ENCODE measurements around the gene XXYLT1. TPM values are rescaled to one million over a fixed set of nuclear protein-coding genes. Genes with fewer than 3 reads are reported as not detected.

Gene XXYLT1, protein sequence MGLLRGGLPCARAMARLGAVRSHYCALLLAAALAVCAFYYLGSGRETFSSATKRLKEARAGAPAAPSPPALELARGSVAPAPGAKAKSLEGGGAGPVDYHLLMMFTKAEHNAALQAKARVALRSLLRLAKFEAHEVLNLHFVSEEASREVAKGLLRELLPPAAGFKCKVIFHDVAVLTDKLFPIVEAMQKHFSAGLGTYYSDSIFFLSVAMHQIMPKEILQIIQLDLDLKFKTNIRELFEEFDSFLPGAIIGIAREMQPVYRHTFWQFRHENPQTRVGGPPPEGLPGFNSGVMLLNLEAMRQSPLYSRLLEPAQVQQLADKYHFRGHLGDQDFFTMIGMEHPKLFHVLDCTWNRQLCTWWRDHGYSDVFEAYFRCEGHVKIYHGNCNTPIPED
- 14.8 TPM for polyA plus RNA-seq (2013)

- H3K27me3 ChIP-seq (replicated peaks in 2 of 5; ENCODE audit: control insufficient read depth in 4 of 5, insufficient read depth in 5 of 5, low read length in 4 of 5), result no peaks in the 10 kb centered on the region
- ChIA-PET POLR2A (interaction anchor here (0.6 to 1.5 kb wide), 5 partner anchors 8 to 589 kb away, joined by 3 to 7 read pairs (median 3); no protein-coding TSS in a partner anchor), CTCF (interaction anchor here (0.6 to 4.6 kb wide), 32 partner anchors 7 to 598 kb away, joined by 3 to 87 read pairs (median 4); partner anchors contain the start of genes LSG1 and PPP1R2)
- H3K4me1 ChIP-seq (ENCODE audit: control extremely low read depth in 1 of 4, control insufficient read depth in 4 of 4, insufficient read depth in 4 of 4, low read length in 3 of 4), result peaks cover 7 to 27% (median 23%) of the 10 kb centered on the region in 4 experiments
- H3K27ac ChIP-seq (ENCODE audit: insufficient read depth in 1 of 2, low read depth in 1 of 2, low read length in 2 of 2, poor library complexity in 1 of 2, severe bottlenecking in 2 of 2), result peak within 1 kb of the TSS; percentile 47 to 78
- H3K36me3 ChIP-seq (ENCODE audit: control insufficient read depth in 4 of 4, insufficient read depth in 4 of 4, low read length in 3 of 4), result peaks cover 0 to 22% (median 4%) of the 10 kb centered on the region in 4 experiments
- DNase-seq, result peak; percentile 85 to 94 (median 92)
- peak within 1 kb of the TSS; percentile 76 to 93 (median 81) for H3K4me3 ChIP-seq (ENCODE audit: control insufficient read depth in 1 of 7, extremely low read depth in 1 of 7, insufficient read depth in 4 of 7, low read depth in 2 of 7, low read length in 6 of 7)
- WGBS (ENCODE audit: insufficient coverage), result under 1% methylated on average over 72 of the region's 75 CpGs
- H3K9me3 ChIP-seq (ENCODE audit: control extremely low read depth in 1 of 5, control insufficient read depth in 4 of 5, insufficient read depth in 2 of 5, low read depth in 1 of 5, low read length in 4 of 5), result no peaks in the 10 kb centered on the region
Observed at GRCh38 chr3:195270817-195271409, at the start of gene XXYLT1. Gene XXYLT1 (minus strand): TSS chr3:195271159. CDS start chr3:195271058, 101 bp downstream.

DNA sequence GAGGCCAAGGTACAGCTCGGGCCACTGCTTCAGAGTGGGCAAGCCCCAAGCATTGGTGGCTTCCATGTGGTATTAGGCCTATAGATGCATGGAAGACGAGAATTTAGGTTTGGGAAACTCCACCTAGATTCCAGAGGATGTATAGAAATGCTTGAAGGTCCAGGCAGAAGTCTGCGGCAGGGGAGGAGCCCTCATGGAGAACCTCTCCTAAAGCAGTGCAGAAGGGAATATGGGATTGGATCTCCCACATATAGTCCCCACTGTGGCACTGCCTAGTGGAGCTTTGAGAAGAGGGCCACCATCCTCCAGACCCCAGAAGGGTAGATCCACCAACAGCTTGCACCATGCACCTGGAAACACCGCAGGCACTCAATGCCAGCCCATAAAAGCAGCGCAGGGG is 48.1 kb upstream of the XXYLT1 start:
- Histone ChIP-seq H3K4me3 (ENCODE audit: control insufficient read depth in 1 of 7, extremely low read depth in 1 of 7, insufficient read depth in 4 of 7, low read depth in 2 of 7, low read length in 6 of 7) (no peak overlapping the region), H3K4me1 (ENCODE audit: control extremely low read depth in 1 of 4, control insufficient read depth in 4 of 4, insufficient read depth in 4 of 4, low read length in 3 of 4) (no peaks in the 10 kb centered on the region), H3K27me3 (replicated peaks in 2 of 5; ENCODE audit: control insufficient read depth in 4 of 5, insufficient read depth in 5 of 5, low read length in 4 of 5) (no peaks in the 10 kb centered on the region), H3K27ac (ENCODE audit: insufficient read depth in 1 of 2, low read depth in 1 of 2, low read length in 2 of 2, poor library complexity in 1 of 2, severe bottlenecking in 2 of 2) (no peak overlapping the region), H3K9me3 (ENCODE audit: control extremely low read depth in 1 of 5, control insufficient read depth in 4 of 5, insufficient read depth in 2 of 5, low read depth in 1 of 5, low read length in 4 of 5) (peaks cover 0 to 18% (median 12%) of the 10 kb centered on the region in 5 experiments), H3K36me3 (ENCODE audit: control insufficient read depth in 4 of 4, insufficient read depth in 4 of 4, low read length in 3 of 4) (peaks cover 12 to 35% (median 24%) of the 10 kb centered on the region in 4 experiments)
- peak in 2 of 3 donors; percentile 4 to 7 for DNase-seq
- 100% methylated on average over 5 of the region's 5 CpGs for WGBS (ENCODE audit: insufficient coverage)
- POLR2A ChIA-PET, result no interaction called here
- CTCF ChIA-PET, result no interaction called here

- H3K27me3 ChIP-seq (replicated peaks in 2 of 5; ENCODE audit: control insufficient read depth in 4 of 5, insufficient read depth in 5 of 5, low read length in 4 of 5), result no peaks in the 10 kb centered on the region
- POLR2A ChIA-PET, result no interaction called here
Observed at GRCh38 chr3:195312714-195313113, 41.8 kb upstream of the XXYLT1 start.

DNA sequence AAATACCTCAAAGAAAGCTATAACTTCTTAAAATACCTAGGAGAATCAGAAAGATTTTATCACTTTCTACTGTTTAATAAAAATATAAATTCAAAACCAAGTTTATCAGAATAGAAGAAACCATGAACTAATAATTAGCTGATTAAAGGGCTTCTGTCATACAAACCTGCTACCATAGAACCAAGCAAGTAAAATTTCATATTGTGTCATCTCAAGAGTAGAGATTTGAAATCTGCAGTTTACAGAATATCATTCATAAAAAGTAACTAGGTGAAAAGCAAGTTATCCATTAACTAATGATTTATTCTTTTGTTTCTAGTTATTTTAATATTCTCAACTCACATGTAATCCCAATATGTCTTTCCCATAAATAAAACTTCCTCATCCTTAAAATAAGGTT is 36.8 kb upstream of the XXYLT1 start:
- no peaks in the 10 kb centered on the region for H3K9me3 ChIP-seq (ENCODE audit: control extremely low read depth in 1 of 5, control insufficient read depth in 4 of 5, insufficient read depth in 2 of 5, low read depth in 1 of 5, low read length in 4 of 5)
- no peak overlapping the region for H3K4me3 ChIP-seq (ENCODE audit: control insufficient read depth in 1 of 7, extremely low read depth in 1 of 7, insufficient read depth in 4 of 7, low read depth in 2 of 7, low read length in 6 of 7)
- ChIA-PET POLR2A (no interaction called here), CTCF (interaction anchor here (0.8 kb wide), 1 partner anchor 23 kb away, joined by 3 read pairs; no protein-coding TSS in a partner anchor)
- no peaks in the 10 kb centered on the region for H3K27me3 ChIP-seq (replicated peaks in 2 of 5; ENCODE audit: control insufficient read depth in 4 of 5, insufficient read depth in 5 of 5, low read length in 4 of 5)
- H3K27ac ChIP-seq (ENCODE audit: insufficient read depth in 1 of 2, low read depth in 1 of 2, low read length in 2 of 2, poor library complexity in 1 of 2, severe bottlenecking in 2 of 2), result no peak overlapping the region
- peaks cover 0 to under 1% (median 0%) of the 10 kb centered on the region in 4 experiments for H3K4me1 ChIP-seq (ENCODE audit: control extremely low read depth in 1 of 4, control insufficient read depth in 4 of 4, insufficient read depth in 4 of 4, low read length in 3 of 4)
- peaks cover 7 to 26% (median 14%) of the 10 kb centered on the region in 4 experiments for H3K36me3 ChIP-seq (ENCODE audit: control insufficient read depth in 4 of 4, insufficient read depth in 4 of 4, low read length in 3 of 4)
- no peak for DNase-seq

More at GRCh38 chr3:195312714-195313113, 41.8 kb upstream of the XXYLT1 start:
- no peak for DNase-seq
- Histone ChIP-seq H3K4me3 (ENCODE audit: control insufficient read depth in 1 of 7, extremely low read depth in 1 of 7, insufficient read depth in 4 of 7, low read depth in 2 of 7, low read length in 6 of 7) (no peak overlapping the region), H3K9me3 (ENCODE audit: control extremely low read depth in 1 of 5, control insufficient read depth in 4 of 5, insufficient read depth in 2 of 5, low read depth in 1 of 5, low read length in 4 of 5) (no peaks in the 10 kb centered on the region), H3K4me1 (ENCODE audit: control extremely low read depth in 1 of 4, control insufficient read depth in 4 of 4, insufficient read depth in 4 of 4, low read length in 3 of 4) (peaks cover 0 to 4% (median 0%) of the 10 kb centered on the region in 4 experiments), H3K36me3 (ENCODE audit: control insufficient read depth in 4 of 4, insufficient read depth in 4 of 4, low read length in 3 of 4) (peaks cover 0 to 7% (median 3%) of the 10 kb centered on the region in 4 experiments), H3K27ac (ENCODE audit: insufficient read depth in 1 of 2, low read depth in 1 of 2, low read length in 2 of 2, poor library complexity in 1 of 2, severe bottlenecking in 2 of 2) (no peak overlapping the region)
- WGBS (ENCODE audit: insufficient coverage), result 7% methylated on average over 2 of the region's 6 CpGs
- CTCF ChIA-PET, result interaction anchor here (0.6 to 1.6 kb wide), 3 partner anchors 19 to 213 kb away, joined by 3 read pairs; no protein-coding TSS in a partner anchor

GRCh38 chr3:195306369-195306768 is 35.4 kb upstream of the XXYLT1 start:
- Histone ChIP-seq H3K36me3 (ENCODE audit: control insufficient read depth in 4 of 4, insufficient read depth in 4 of 4, low read length in 3 of 4) (peaks cover 6 to 31% (median 22%) of the 10 kb centered on the region in 4 experiments), H3K4me1 (ENCODE audit: control extremely low read depth in 1 of 4, control insufficient read depth in 4 of 4, insufficient read depth in 4 of 4, low read length in 3 of 4) (no peaks in the 10 kb centered on the region), H3K27ac (ENCODE audit: insufficient read depth in 1 of 2, low read depth in 1 of 2, low read length in 2 of 2, poor library complexity in 1 of 2, severe bottlenecking in 2 of 2) (no peak overlapping the region), H3K9me3 (ENCODE audit: control extremely low read depth in 1 of 5, control insufficient read depth in 4 of 5, insufficient read depth in 2 of 5, low read depth in 1 of 5, low read length in 4 of 5) (no peaks in the 10 kb centered on the region), H3K27me3 (replicated peaks in 2 of 5; ENCODE audit: control insufficient read depth in 4 of 5, insufficient read depth in 5 of 5, low read length in 4 of 5) (no peaks in the 10 kb centered on the region), H3K4me3 (ENCODE audit: control insufficient read depth in 1 of 7, extremely low read depth in 1 of 7, insufficient read depth in 4 of 7, low read depth in 2 of 7, low read length in 6 of 7) (no peak overlapping the region)
- POLR2A ChIA-PET, result interaction anchor here (0.6 kb wide), 1 partner anchor 66 kb away, joined by 3 read pairs; no protein-coding TSS in a partner anchor
- CTCF ChIA-PET, result no interaction called here
- no peak for DNase-seq
- WGBS (ENCODE audit: insufficient coverage), result 93% methylated on average over 2 of the region's 4 CpGs

- POLR2A ChIA-PET, result no interaction called here
Observed at GRCh38 chr3:195302431-195302830, 31.5 kb upstream of the XXYLT1 start.

More at GRCh38 chr3:195302431-195302830, 31.5 kb upstream of the XXYLT1 start:
- H3K4me3 ChIP-seq (ENCODE audit: control insufficient read depth in 1 of 7, extremely low read depth in 1 of 7, insufficient read depth in 4 of 7, low read depth in 2 of 7, low read length in 6 of 7), result no peak overlapping the region
- no peak for DNase-seq
- WGBS (ENCODE audit: insufficient coverage), result 100% methylated on average over 2 of the region's 3 CpGs
- peaks cover 6 to 52% (median 31%) of the 10 kb centered on the region in 4 experiments for H3K36me3 ChIP-seq (ENCODE audit: control insufficient read depth in 4 of 4, insufficient read depth in 4 of 4, low read length in 3 of 4)
- CTCF ChIA-PET, result interaction anchor here (0.9 to 1.5 kb wide), 4 partner anchors 8 to 32 kb away, joined by 3 to 5 read pairs (median 4); partner anchors contain the start of gene XXYLT1
- H3K9me3 ChIP-seq (ENCODE audit: control extremely low read depth in 1 of 5, control insufficient read depth in 4 of 5, insufficient read depth in 2 of 5, low read depth in 1 of 5, low read length in 4 of 5), result no peaks in the 10 kb centered on the region
- H3K27me3 ChIP-seq (replicated peaks in 2 of 5; ENCODE audit: control insufficient read depth in 4 of 5, insufficient read depth in 5 of 5, low read length in 4 of 5), result no peaks in the 10 kb centered on the region
- no peak overlapping the region for H3K27ac ChIP-seq (ENCODE audit: insufficient read depth in 1 of 2, low read depth in 1 of 2, low read length in 2 of 2, poor library complexity in 1 of 2, severe bottlenecking in 2 of 2)
- no peaks in the 10 kb centered on the region for H3K4me1 ChIP-seq (ENCODE audit: control extremely low read depth in 1 of 4, control insufficient read depth in 4 of 4, insufficient read depth in 4 of 4, low read length in 3 of 4)
